Suprapubic skin (tissue), 4 donors: ENCODE measurements around the gene ZNF497. TPM values are rescaled to one million over a fixed set of nuclear protein-coding genes. Genes with fewer than 3 reads are reported as not detected.

Experiments
- DNase-seq, 2 donors: peaks; one replicate each; pipeline ENCODE4 v3.0.0-alpha.2; 2019; ENCODE audit warnings: low spot score in 2 of 2
- H3K27ac ChIP-seq: fragments of 200-600 bp; sonication (generic); one replicate; pipeline ENCODE4 v1.5.1; 2019
- H3K27me3 ChIP-seq: fragments of 200-600 bp; sonication (generic); one replicate; pipeline ENCODE4 v1.5.1; 2019
- H3K36me3 ChIP-seq: fragments of 200-600 bp; sonication (generic); one replicate; pipeline ENCODE4 v1.5.1; 2019
- H3K4me1 ChIP-seq: fragments of 200-600 bp; sonication (generic); one replicate; pipeline ENCODE4 v1.5.1; 2019
- H3K4me3 ChIP-seq: fragments of 200-600 bp; sonication (generic); one replicate; pipeline ENCODE4 v1.5.1; 2019; ENCODE audit warnings: mild to moderate bottlenecking
- H3K9me3 ChIP-seq: fragments of 200-600 bp; sonication (generic); one replicate; pipeline ENCODE4 v1.5.1; 2019
- EP300 ChIP-seq: sonication (generic); formaldehyde crosslinking; IDR thresholded peaks from one replicate; pipeline ENCODE4 v1.6.1; 2017; ENCODE audit warnings: antibody characterized with exemption
- POLR2A ChIP-seq, 2 donors: fragments of 450-650 bp; IDR thresholded peaks; one replicate each; pipeline ENCODE4 v1.6.1; 2017; ENCODE audit warnings: antibody characterized with exemption in 2 of 2, mild to moderate bottlenecking in 2 of 2, moderate library complexity in 2 of 2
- POLR2AphosphoS5 ChIP-seq, 3 donors: sonication (generic); formaldehyde crosslinking; IDR thresholded peaks; one replicate each; pipeline ENCODE4 v1.6.1; 2017; ENCODE audit warnings: antibody characterized with exemption in 3 of 3
- WGBS: methylation state at CpG from one replicate; pipeline ENCODE4 v1.1.5; 2018; 5-methylcytosine and 5-hydroxymethylcytosine counted together
- total RNA-seq, 4 donors: library from RNA; depleted of rRNA; stranded (reverse); fragments of >200 nt; gene quantifications; one replicate each; pipeline ENCODE4 v1.1.0, GENCODE V29; 2016
- TF ChIP-seq, protein P1 (sequence below), 2 donors: fragments of 200-600 bp in 1 of 2; fragments of 450-650 bp in 1 of 2; sonication (generic) in 1 of 2; IDR thresholded peaks; one replicate each; pipeline ENCODE4 v1.5.1; 2016 to 2019; ENCODE audit warnings: antibody characterized with exemption in 2 of 2, mild to moderate bottlenecking in 1 of 2, moderate library complexity in 1 of 2

Gene ZNF497
- 1 to 10 TPM; 2.4 to 4.8 (median 3.4) TPM for total RNA-seq

DNA sequence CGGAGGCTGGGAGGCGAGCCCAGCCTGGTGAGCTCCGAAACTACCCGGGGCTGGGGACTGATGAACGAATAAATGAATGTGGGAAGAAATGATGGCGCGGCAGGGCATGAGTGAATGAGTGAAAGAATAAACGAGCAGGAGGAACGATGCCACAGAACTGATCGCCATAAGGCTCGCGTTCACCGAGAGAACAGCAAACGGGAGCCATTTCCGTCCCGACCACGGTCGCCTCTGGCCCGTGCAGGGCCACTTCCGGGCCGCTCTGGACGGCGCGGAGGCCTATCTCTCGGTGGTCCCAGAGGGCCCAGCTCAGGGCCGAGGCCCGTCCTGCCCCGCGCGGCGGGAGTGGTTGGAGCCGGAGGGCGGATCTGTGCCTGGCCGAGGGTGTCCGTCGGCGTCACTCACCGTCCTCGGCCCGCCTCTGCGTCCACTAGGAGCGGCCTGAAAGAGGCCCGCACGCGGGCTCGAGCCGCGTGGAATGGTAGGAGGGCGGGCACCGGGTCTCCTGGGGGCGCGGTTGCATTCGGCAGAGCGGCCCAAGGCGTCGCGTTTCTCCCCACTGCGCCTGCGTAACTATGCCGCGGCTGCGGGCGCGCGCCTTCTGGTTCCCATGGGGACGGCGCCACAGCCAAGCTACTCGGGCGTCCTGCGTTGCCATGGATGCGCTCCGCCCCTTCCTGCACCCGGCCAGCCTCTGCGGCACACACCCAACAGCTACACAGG is at the start of gene ZNF497:
TSS of gene ZNF497 (minus strand) at position 480 of the 723 bp plus-strand sequence. CDS start 5,116 bp downstream, outside the sequence.
- Histone ChIP-seq H3K9me3 (no peaks in the 10 kb centered on the region), H3K4me1 (peaks cover 14% of the 10 kb centered on the region), H3K4me3 (peak within 1 kb of the TSS; percentile 82), H3K36me3 (peaks cover 4% of the 10 kb centered on the region), H3K27ac (peak within 1 kb of the TSS; percentile 96), H3K27me3 (peaks cover 3% of the 10 kb centered on the region)
- TF ChIP-seq, protein P1, sequence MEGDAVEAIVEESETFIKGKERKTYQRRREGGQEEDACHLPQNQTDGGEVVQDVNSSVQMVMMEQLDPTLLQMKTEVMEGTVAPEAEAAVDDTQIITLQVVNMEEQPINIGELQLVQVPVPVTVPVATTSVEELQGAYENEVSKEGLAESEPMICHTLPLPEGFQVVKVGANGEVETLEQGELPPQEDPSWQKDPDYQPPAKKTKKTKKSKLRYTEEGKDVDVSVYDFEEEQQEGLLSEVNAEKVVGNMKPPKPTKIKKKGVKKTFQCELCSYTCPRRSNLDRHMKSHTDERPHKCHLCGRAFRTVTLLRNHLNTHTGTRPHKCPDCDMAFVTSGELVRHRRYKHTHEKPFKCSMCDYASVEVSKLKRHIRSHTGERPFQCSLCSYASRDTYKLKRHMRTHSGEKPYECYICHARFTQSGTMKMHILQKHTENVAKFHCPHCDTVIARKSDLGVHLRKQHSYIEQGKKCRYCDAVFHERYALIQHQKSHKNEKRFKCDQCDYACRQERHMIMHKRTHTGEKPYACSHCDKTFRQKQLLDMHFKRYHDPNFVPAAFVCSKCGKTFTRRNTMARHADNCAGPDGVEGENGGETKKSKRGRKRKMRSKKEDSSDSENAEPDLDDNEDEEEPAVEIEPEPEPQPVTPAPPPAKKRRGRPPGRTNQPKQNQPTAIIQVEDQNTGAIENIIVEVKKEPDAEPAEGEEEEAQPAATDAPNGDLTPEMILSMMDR (IDR thresholded peaks at IDR 0.05) = no peak
- TF ChIP-seq POLR2AphosphoS5 (IDR thresholded peaks at IDR 0.05) (peak; percentile 4 to 95 (median 61)), EP300 (no peak), POLR2A (IDR thresholded peaks at IDR 0.05) (peak in 1 of 2 donors; percentile 52)
- DNase-seq = peak; percentile 97
- WGBS = under 1% methylated on average over 41 of the region's 74 CpGs

DNA sequence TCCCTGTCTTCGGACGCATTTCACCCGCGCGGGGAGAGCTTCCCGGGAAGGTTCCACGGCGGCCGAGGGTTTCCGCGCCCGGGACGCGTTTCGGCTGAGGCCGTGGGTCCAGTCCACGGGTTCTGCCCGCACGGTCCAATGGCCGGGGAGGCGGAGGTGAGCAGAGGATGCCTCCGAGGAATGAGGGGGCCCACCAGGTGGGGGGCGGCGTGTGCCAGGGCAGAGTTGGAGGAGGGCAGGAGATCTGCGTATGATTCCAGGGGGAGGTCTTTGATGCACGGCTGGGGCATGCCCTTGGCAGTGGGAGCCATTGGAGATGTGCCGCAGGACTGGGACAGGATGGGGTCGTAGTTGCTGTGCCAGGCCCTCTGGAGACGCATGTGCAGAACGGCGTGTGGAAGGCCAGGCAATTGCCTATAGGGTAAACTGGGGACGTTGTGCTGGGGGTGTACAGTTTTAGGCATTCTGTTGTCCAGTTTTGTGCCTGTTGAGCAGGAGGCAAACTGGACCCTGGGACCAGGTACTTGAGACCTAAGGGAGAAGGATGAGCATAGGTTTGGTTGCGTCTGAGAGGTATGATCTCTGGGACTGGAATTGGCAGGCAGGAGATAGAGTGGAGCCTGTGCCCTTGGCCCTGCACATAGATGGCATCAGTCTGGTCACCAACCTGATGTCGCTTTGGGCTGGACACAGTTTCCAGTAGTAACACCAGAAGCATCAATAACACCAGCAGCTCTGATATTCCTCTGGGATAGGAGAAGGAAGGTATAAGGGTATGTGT is 46.6 kb upstream of the ZNF497 start:
- WGBS = 2% methylated on average over 25 of the region's 34 CpGs
- Histone ChIP-seq H3K27ac (peak overlapping the region; percentile 89), H3K4me1 (peaks cover 30% of the 10 kb centered on the region), H3K4me3 (peak overlapping the region; percentile 94), H3K36me3 (no peaks in the 10 kb centered on the region), H3K27me3 (no peaks in the 10 kb centered on the region), H3K9me3 (no peaks in the 10 kb centered on the region)
- DNase-seq = no peak
- TF ChIP-seq POLR2A (IDR thresholded peaks at IDR 0.05) = no peak
- no peak for TF ChIP-seq EP300
- TF ChIP-seq POLR2AphosphoS5 (IDR thresholded peaks at IDR 0.05) = no peak
- TF ChIP-seq, protein P1 (IDR thresholded peaks at IDR 0.05) = no peak

DNA sequence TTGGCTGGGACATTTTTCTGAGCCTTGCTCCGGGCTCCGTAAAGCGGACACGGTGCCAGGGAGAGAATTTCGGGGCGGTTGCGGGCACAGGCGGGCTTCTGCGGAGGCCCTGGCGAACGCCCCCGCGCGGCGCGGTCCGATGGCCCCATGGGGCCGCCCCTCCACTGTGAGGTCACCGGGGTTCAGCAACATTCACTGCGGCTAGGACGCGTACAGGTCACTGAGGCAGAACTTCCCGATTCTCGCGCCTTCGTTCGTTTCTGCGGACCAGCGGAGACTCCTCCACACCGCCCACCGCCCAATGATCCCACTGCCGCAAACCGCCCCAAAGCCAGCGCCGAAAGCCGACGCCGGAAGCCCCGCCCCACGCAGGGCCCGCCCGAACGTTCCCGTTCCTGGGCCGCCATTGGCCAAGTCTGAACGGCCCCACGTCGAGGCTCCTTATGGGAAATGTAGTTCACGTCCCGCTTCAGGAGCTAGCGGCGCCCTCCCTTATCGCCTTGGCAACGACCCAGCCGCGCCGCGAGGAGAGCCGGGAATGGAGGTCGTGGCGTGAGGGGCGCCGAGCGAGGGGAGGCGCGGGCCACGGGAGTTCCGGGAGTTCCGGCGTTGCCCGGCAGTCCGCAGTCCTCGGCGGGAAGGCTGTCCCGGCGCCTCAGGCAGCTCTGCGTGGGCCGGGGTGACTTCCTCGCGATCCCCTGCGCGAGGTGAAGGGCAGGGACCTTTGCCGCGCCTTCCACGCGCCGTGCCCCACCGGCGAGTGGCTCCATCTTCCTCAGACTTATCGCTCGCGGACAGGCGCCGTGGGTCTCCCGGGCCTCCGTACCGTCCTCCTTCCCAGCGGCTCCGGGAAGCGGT is 45.8 kb upstream of the ZNF497 start, which contains the start of gene ZNF584:
TSS of gene ZNF584 (plus strand) at position 498 of the 858 bp plus-strand sequence. CDS start 499 bp downstream, outside the sequence.
- H3K27ac ChIP-seq = peak within 1 kb of the TSS; percentile 89
- no peaks in the 10 kb centered on the region for H3K9me3 ChIP-seq
- TF ChIP-seq EP300 (no peak), POLR2AphosphoS5 (IDR thresholded peaks at IDR 0.05) (peak in 2 of 3 donors; percentile 58 to 73), POLR2A (IDR thresholded peaks at IDR 0.05) (peak; percentile 38 to 66)
- TF ChIP-seq, protein P1 (IDR thresholded peaks at IDR 0.05) = no peak
- under 1% methylated on average over 27 of the region's 100 CpGs for WGBS
- DNase-seq = peak; percentile 96 to 98
- peak within 1 kb of the TSS; percentile 94 for H3K4me3 ChIP-seq
- peaks cover 30% of the 10 kb centered on the region for H3K4me1 ChIP-seq
- no peaks in the 10 kb centered on the region for H3K36me3 ChIP-seq
- H3K27me3 ChIP-seq = no peaks in the 10 kb centered on the region

DNA sequence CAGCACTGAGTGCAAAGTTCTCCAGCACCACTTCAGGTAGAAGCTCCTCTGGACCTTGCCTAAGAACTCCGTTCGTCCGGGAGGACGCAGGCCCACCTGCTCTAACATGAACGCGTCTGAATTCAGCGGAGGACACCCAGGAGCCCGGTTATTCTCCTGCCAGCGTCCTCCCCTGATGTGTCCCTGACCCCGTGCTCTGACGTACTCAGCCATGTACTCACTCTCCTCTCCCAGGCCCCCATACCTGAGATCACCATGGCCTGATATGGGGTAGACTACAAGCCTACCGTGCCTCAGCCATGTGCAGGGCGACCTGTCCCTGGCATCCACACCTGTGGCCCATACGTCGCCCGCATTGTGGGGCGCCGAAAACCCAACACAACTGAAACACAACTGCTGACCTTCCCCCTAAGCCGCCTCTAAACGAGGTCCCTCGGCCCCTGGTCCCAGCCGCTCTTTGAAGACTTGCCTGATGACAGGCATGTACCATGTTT is 45.2 kb upstream of the ZNF497 start:
- H3K4me3 ChIP-seq = peak overlapping the region; percentile 94
- TF ChIP-seq POLR2AphosphoS5 (IDR thresholded peaks at IDR 0.05) (no peak), EP300 (no peak), POLR2A (IDR thresholded peaks at IDR 0.05) (no peak)
- TF ChIP-seq, protein P1 (IDR thresholded peaks at IDR 0.05) = no peak
- DNase-seq = no peak
- H3K36me3 ChIP-seq = no peaks in the 10 kb centered on the region
- H3K9me3 ChIP-seq = no peaks in the 10 kb centered on the region
- H3K27ac ChIP-seq = peak overlapping the region; percentile 89
- peaks cover 30% of the 10 kb centered on the region for H3K4me1 ChIP-seq
- WGBS = 30% methylated on average over 12 of the region's 22 CpGs
- no peaks in the 10 kb centered on the region for H3K27me3 ChIP-seq
